Measurements from ENCODE around the gene CAB39.

Gene CAB39

GRCh38 chr2:230787101-230787500 is 74.5 kb downstream of the CAB39 start:
- no peak for DNase-seq

GRCh38 chr2:230788554-230789175 is 76.0 kb downstream of the CAB39 start:
- no peak for DNase-seq

GRCh38 chr2:230790981-230791380 is 78.3 kb downstream of the CAB39 start:
- DNase-seq: no peak

- peak; percentile 73 for DNase-seq
These were observed 81.1 kb downstream of the CAB39 start for GRCh38 chr2:230793572-230794359.

GRCh38 chr2:230794497-230794896 is 81.9 kb downstream of the CAB39 start:
- no peak for DNase-seq

- DNase-seq: no peak
These were observed 83.2 kb downstream of the CAB39 start for GRCh38 chr2:230795856-230796255.

GRCh38 chr2:230796280-230796862 is 83.7 kb downstream of the CAB39 start:
- peak; percentile 64 for DNase-seq

GRCh38 chr2:230797515-230798495 is 85.2 kb downstream of the CAB39 start:
- DNase-seq: peak; percentile 51

GRCh38 chr2:230798769-230799399 is 86.2 kb downstream of the CAB39 start:
- DNase-seq: peak; percentile 89

- no peak for DNase-seq
These were observed 92.8 kb downstream of the CAB39 start for GRCh38 chr2:230805353-230806017.

- DNase-seq: no peak
These were observed 95.1 kb downstream of the CAB39 start for GRCh38 chr2:230807729-230808128.

GRCh38 chr2:230809015-230809414 is 96.4 kb downstream of the CAB39 start:
- no peak for DNase-seq

GRCh38 chr2:230809677-230810251 is 97.1 kb downstream of the CAB39 start:
- no peak for DNase-seq

GRCh38 chr2:230811508-230811907 is 98.9 kb downstream of the CAB39 start:
- no peak for DNase-seq

- DNase-seq: no peak
These were observed 99.4 kb downstream of the CAB39 start for GRCh38 chr2:230812033-230812432.

GRCh38 chr2:230814616-230815015 is 102.0 kb downstream of the CAB39 start:
- DNase-seq: peak; percentile 48

- DNase-seq: no peak
These were observed 102.4 kb downstream of the CAB39 start for GRCh38 chr2:230815088-230815487.

GRCh38 chr2:230816735-230817134 is 104.1 kb downstream of the CAB39 start:
- DNase-seq: no peak

GRCh38 chr2:230819433-230819832 is 106.8 kb downstream of the CAB39 start:
- DNase-seq: no peak

GRCh38 chr2:230821261-230821990 is 108.8 kb downstream of the CAB39 start:
- DNase-seq: no peak

Data from hematopoietic multipotent progenitor cell treated with erythropoietin and hydrocortisone succinate and interleukin-3 and kit ligand, for 6 days (in vitro differentiated cells).